ENCODE measurements around the gene CIC. TPM values are rescaled to one million over a fixed set of nuclear protein-coding genes. Genes with fewer than 3 reads are reported as not detected.

Gene CIC
- polyA plus RNA-seq, 1 donor (not counting 4 experiments of a cell fraction or from before 2014, with no cell fraction given), result 3.1 TPM

DNA sequence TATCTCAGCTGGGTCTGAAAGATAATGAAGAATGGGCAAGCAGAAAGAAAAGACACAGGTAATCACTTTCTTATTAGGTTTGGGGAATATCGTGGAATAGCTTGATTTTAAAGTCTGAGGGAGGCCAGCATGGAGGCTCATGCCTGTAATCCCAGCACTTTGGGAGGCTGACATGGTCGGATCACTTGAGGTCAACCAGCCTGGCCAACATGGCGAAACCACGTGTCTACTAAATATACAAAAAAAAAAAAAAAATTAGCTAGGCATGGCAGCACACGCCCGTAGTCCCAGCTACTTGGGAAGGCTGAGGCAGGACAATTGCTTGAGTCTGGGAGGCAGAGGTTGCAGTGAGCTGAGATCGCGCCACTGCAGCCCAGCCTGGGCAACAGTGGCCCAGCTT, 34.8 kb downstream of the CIC start:
- Histone ChIP-seq H3K9me3 (ENCODE audit: control insufficient read depth, low read depth, low read length) (no peaks in the 10 kb centered on the region), H3K27me3 (ENCODE audit: control insufficient read depth, extremely low read depth, insufficient read depth, low read length) (no peaks in the 10 kb centered on the region), H3K4me2 (ENCODE audit: control insufficient read depth, extremely low read depth, insufficient read depth, low read depth, low read length) (no peak overlapping the region), H4K20me1 (ENCODE audit: control insufficient read depth, extremely low read depth, insufficient read depth, low read length) (no peaks in the 10 kb centered on the region), H3K27ac (ENCODE audit: control insufficient read depth, insufficient read depth, low read length) (no peak overlapping the region), H3K36me3 (ENCODE audit: control insufficient read depth in 2 of 2, extremely low read depth in 1 of 2, insufficient read depth in 2 of 2, low read length in 2 of 2) (peaks cover 0 to 3% of the 10 kb centered on the region in 2 experiments), H3K4me3 (ENCODE audit: control insufficient read depth in 2 of 3, extremely low read depth in 1 of 3, insufficient read depth in 2 of 3, low read depth in 1 of 3, low read length in 3 of 3) (no peak overlapping the region), H3K9ac (ENCODE audit: control insufficient read depth, extremely low read depth, insufficient read depth, low read length) (no peak overlapping the region), H3K9me1 (ENCODE audit: control insufficient read depth, extremely low read depth, insufficient read depth, low read length) (no peaks in the 10 kb centered on the region), H3K4me1 (ENCODE audit: control insufficient read depth, extremely low read depth, insufficient read depth, low read length) (peaks cover 7% of the 10 kb centered on the region), H2AFZ (ENCODE audit: control insufficient read depth, low read length) (no peak overlapping the region), H3K79me2 (ENCODE audit: control insufficient read depth, insufficient read depth, low read length) (no peaks in the 10 kb centered on the region)
- no peak for TF ChIP-seq CTCF (optimal IDR thresholded peaks at IDR 0.05 in 1 of 3, IDR thresholded peaks at IDR 0.05 in 1 of 3, conservative IDR thresholded peaks at IDR 0.05 in 1 of 3; ENCODE audit: extremely low read depth in 1 of 3, insufficient read depth in 2 of 3, low read length in 3 of 3)
- TF ChIP-seq EZH2 (IDR thresholded peaks at IDR 0.05; ENCODE audit: low read length), result no peak
- no peak for DNase-seq (ENCODE audit: low read depth, low spot score)
- dilution Hi-C loops (cut with MboI; ENCODE audit: extremely low pct_ligation_motif_present, low sequenced_read_pairs), result no loop called here
- FAIRE-seq, result no peak

DNA sequence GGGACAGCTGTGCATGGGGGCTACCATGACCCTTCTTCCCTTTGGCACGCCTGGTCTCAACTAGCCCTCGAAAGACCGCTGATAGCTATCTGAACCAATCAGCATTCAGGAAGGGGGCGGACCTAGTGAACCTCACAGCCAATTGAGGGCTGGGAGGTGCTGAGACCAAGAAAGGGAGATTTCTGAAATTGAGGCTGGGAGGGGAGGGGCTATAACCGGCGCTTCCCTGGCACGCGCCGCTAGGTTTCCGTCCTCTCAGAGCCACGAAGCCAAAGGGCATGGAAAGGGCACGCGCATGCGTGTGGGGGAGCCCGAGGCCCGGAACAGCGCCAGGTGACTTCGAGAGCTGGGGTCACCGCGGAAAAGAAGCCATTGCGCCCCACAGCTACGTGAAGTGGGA, 37.6 kb downstream of the CIC start:
- H3K9ac ChIP-seq (ENCODE audit: control insufficient read depth, extremely low read depth, insufficient read depth, low read length), result no peak overlapping the region
- H3K79me2 ChIP-seq (ENCODE audit: control insufficient read depth, insufficient read depth, low read length), result no peaks in the 10 kb centered on the region
- H3K27ac ChIP-seq (ENCODE audit: control insufficient read depth, insufficient read depth, low read length), result no peak overlapping the region
- DNase-seq (ENCODE audit: low read depth, low spot score) (no peak), FAIRE-seq (no peak)
- dilution Hi-C loops (cut with MboI; ENCODE audit: extremely low pct_ligation_motif_present, low sequenced_read_pairs), result no loop called here
- H3K9me3 ChIP-seq (ENCODE audit: control insufficient read depth, low read depth, low read length), result no peaks in the 10 kb centered on the region
- H3K4me2 ChIP-seq (ENCODE audit: control insufficient read depth, extremely low read depth, insufficient read depth, low read depth, low read length), result no peak overlapping the region
- H4K20me1 ChIP-seq (ENCODE audit: control insufficient read depth, extremely low read depth, insufficient read depth, low read length), result no peaks in the 10 kb centered on the region
- H3K9me1 ChIP-seq (ENCODE audit: control insufficient read depth, extremely low read depth, insufficient read depth, low read length), result no peaks in the 10 kb centered on the region
- no peak for TF ChIP-seq CTCF (optimal IDR thresholded peaks at IDR 0.05 in 1 of 3, IDR thresholded peaks at IDR 0.05 in 1 of 3, conservative IDR thresholded peaks at IDR 0.05 in 1 of 3; ENCODE audit: extremely low read depth in 1 of 3, insufficient read depth in 2 of 3, low read length in 3 of 3)
- no peaks in the 10 kb centered on the region for H3K27me3 ChIP-seq (ENCODE audit: control insufficient read depth, extremely low read depth, insufficient read depth, low read length)
- no peak overlapping the region for H3K4me3 ChIP-seq (ENCODE audit: control insufficient read depth in 2 of 3, extremely low read depth in 1 of 3, insufficient read depth in 2 of 3, low read depth in 1 of 3, low read length in 3 of 3)
- H2AFZ ChIP-seq (ENCODE audit: control insufficient read depth, low read length), result no peak overlapping the region
- H3K4me1 ChIP-seq (ENCODE audit: control insufficient read depth, extremely low read depth, insufficient read depth, low read length), result peaks cover 2% of the 10 kb centered on the region
- H3K36me3 ChIP-seq (ENCODE audit: control insufficient read depth in 2 of 2, extremely low read depth in 1 of 2, insufficient read depth in 2 of 2, low read length in 2 of 2), result no peaks in the 10 kb centered on the region
